Left cardiac atrium (tissue), 4 donors: ENCODE measurements around the gene MRTFA. TPM values are rescaled to one million over a fixed set of nuclear protein-coding genes. Genes with fewer than 3 reads are reported as not detected.

ENCODE experiments used
- ATAC-seq, 2 donors: fragments of 200-7000 bp; cut with Tn5 transposase; one replicate each; pipeline ENCODE4 v1.9.1; 2020; ENCODE audit warnings: mild to moderate bottlenecking in 2 of 2, moderate library complexity in 2 of 2
- DNase-seq: peaks from one replicate; pipeline ENCODE4 v3.0.0-alpha.2; 2020
- intact Hi-C, 2 donors: fragments of 100-400 bp; cut with DNase I; formaldehyde crosslinking; loops; one replicate each; pipeline versions ENCODE4 v1.14.1 to v1.15.1; 2022 to 2023
- total RNA-seq, 2 donors: library from RNA; stranded (reverse); fragmentation: NEBNext Ultra II Directional; extraction: Animal tissue kit (Norgen Biotek cat#: 25700); gene quantifications; one replicate each; pipeline ENCODE4 v1.2.1, GENCODE V29; 2021
- donor health status: DM: no; HTN: yes; CAD: no.
- donor health status: DM: no; HTN: yes; CAD: no; lungs with severe emphysema.
- donor health status: DM: yes; HTN: yes; CAD: no.
- donor health status: Dilated cardiomyopathy.

The MRTFA gene
- total RNA-seq, 2 donors from 2014 or later, result 28.8 to 34.3 TPM

DNA sequence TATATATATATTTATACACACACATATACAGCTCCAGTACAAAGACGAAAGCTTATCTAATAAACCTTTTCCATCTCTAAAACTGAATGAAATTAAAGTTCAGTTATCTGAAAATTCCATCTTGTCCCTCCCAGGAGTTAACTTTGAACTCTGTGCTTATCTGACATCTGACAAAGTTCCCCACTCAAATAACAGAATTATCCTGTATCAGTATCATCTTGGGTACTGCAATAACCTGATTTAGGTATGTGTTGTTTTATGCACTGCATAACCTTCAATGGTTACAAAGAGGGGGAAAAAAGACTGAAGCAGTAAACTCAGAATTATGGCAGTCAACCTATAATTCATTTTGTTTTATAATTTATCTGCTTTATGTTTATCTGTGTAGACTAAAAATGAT, 169.5 kb downstream of the MRTFA start:
- no peak for ATAC-seq
- intact Hi-C loops, result no loop called here
- no peak for DNase-seq

DNA sequence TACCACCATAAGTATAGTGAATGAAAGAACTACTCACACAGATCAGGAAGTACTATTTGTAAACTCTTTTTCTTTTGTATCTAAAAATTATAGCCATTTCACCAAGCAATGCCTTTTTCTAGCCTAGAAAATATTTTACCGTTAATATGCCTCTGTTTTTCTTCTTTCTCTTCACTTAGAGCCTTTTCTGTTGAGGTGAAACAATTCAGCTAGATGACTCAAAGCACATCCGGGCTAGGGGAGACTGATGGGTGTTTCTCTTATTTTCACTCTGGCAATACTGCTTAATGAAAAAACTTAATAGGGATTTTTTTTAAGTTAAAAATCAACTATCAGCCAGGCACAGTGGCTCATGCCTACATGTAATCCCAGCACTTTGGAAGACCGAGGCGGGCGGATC, 172.8 kb downstream of the MRTFA start:
- DNase-seq (no peak), ATAC-seq (no peak)
- intact Hi-C loops, result no loop called here

DNA sequence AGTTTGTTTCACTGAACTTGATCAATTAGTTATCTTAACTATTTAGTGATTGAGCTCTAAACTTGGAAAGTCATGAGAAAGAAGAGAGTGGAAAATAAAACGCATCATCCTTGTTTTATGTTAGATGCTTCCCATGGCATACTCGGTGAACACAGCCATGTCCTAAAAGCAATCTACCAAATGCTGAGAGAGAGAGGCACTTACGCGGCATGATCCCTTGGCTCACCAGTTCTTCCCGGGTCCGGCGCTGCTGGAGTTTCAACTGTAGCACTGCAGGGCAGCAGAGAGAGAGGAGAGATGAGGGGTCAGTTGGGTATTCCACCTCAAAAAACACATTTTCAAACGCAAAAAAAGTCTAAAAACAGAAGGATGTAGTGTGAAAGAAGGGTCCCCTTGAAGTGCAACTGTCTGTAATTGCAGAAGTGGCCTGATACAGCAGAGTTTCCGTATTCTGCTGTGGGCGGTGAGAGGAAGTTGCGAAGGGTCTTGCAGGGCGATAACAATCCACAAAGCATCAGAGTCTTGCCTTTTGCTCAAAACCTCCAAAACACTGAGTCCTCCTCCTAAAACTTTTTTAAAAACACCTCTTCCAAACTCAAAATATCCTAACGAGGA, 173.4 kb downstream of the MRTFA start:
- DNase-seq (no peak), ATAC-seq (peak in 1 of 2 donors; percentile 51)
- intact Hi-C loops, result no loop called here

DNA sequence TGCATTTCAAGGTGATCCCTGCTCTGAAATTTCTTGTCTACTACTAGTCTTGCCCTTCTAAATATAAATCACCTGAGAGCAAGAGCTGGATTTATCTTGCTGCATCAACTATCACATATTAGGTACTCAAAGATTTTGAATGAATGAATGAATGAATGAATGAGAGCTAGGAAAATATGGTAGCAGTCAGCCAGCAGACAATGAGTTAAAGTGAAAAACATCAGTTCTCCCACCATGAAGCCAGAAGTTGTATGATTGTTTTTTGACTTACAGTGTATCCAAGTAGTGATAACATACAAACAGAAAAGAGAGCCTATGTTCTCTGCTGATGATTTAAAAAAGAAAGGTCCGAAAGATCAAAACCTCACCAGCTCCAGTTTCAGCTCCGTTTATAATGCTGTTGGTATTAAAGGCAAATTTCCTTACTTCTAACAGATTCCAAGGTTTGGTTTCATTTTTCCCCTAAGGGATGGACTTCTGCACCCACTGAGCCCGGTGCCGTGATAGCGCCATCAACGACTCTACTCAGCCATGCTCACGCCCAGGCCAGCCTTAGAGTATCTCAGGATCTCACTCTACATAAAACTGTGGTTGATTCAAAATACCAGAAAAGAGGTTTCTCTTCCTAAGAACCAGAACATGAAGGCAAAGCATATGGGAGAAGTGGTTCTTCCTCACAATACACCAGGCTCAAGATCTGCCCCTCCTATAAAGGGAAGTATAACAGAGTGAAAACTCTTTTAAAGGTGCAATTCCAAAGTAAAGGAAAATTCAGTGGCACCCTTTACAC, 174.1 kb downstream of the MRTFA start:
- ATAC-seq (peak in 1 of 2 donors; percentile 27), DNase-seq (no peak)
- intact Hi-C loops, result no loop called here

DNA sequence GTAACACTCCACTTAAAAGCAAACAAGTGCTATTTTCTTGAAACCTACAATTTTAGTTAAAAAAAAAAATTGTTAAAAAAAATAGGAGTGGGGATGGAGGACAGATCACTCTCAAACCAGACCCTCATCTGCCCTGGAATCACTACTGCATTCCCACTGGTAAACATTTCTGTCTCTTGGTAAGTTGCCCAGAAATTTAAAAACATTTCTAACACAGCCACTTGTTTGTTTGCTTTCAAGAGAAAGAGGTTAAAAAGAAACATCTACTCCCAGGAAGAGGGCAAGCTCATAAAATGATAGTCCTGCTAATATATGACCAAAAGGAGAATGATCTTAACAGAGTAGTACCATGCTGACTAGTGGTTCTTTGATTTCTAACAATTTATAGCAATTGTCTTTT, 182.8 kb downstream of the MRTFA start:
- ATAC-seq (no peak), DNase-seq (no peak)
- intact Hi-C loops, result no loop called here

DNA sequence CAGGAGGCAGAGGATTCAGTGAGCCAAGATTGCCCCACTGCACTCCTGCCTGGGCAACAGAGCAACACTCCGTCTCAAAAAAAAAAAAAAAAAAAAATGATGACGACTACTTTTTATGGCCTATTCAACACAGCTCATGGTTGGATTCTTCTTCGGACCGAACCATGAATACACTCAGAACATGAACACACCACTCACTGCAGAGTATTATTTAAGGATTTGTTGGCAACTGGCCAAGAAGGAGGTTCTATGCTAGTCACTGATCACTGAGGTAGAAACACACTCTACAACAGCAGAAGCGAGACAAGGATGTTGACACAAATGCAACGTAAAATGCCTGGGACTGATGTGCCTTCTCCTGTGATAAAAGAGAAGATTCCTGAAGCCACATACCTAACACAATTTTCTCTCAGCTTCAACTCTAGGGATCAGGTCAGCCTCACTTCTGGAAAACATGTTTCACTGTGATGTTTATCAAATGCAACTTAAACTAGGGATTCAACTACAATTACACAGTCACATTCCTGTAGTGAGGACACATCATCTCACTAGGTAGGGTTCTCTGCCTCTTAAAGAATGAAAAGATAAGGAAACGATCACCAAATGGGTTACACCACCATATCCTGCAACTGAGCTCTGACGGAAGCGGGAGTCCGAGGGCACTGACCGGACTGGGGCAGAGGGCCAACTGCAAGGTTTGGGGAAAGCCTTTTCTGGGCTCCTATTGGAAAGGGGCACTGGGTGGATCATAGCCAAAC, 183.6 kb downstream of the MRTFA start:
- ATAC-seq (peak in 1 of 2 donors; percentile 20), DNase-seq (no peak)
- intact Hi-C loops, result no loop called here

DNA sequence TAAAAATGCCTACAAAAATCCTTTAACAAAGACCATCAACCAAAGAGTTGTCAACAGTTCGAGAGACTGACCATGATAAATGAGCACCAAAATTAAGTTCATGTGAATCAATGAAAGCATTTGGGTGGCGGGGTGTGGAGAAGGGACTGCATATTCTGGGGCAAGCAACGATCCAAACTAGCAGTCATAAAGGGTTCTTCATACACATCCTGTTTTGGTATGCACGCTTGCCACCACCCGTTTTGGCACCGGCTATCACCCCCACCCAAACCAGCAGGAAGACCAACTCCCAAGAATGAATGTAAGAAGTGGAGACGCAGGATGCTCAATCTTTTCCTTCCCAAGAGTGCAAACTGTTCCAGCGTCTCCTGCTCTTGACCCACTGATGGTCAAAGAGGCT, 185.3 kb downstream of the MRTFA start:
- intact Hi-C loops, result no loop called here
- DNase-seq (no peak), ATAC-seq (no peak)

DNA sequence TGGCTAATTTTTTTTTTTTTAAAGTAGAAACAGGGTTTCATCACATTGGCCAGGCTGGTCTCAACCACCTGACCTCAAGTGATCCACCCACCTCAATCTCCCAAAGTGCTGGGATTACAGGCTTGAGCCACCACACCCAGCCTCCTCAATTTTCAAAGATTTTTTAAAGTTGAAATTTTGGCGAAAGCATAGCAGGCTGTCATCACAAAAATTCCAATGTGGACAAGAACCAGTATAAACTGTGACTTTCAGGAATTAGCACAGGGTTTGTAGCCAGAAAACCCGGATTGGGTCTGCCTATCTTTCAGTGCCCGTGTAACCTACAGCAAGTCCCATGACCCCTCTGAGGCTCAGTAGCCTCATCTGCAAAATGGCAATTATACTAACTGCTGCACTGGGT, 185.9 kb downstream of the MRTFA start:
- intact Hi-C loops, result no loop called here
- ATAC-seq (peak in 1 of 2 donors; percentile 24), DNase-seq (no peak)

DNA sequence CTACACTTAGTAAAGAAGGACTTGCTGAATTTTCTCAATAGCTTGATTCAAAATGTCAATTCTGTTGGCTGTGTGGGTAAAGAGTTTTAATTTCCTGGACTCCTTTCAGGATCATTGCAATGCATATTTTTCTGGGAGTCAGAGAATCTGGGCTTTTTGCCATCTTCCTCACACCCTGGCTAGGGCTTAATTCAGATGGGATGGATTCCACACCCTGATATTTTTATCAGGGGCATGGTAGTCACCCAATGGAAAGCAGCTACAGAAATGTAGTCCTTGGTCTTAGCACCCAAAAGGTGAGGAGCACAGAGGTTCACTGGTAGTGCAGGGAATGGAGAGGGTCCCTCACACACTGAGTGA, 186.9 kb downstream of the MRTFA start:
- peak; percentile 33 to 35 for ATAC-seq
- no peak for DNase-seq
- intact Hi-C loops, result no loop called here

DNA sequence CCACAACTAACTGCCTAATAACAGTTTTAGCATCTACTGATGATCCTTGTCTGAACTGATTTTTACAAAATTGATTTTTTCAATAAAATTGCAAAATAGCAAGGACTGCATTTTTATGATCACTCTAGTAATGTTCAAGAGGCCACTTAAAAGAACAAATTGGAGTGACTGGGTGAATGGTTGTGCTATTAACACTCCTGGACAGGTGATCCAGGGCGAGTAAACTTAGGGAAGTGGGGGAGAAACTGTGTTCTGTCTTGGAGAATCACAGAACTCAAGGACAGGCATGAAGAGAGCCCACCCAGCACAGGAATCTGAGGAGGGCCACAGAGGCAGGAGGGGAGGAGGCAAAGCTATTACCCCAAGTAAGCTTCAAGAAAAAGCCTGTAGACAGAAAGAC, 190.3 kb downstream of the MRTFA start:
- DNase-seq (no peak), ATAC-seq (no peak)
- intact Hi-C loops, result no loop called here

DNA sequence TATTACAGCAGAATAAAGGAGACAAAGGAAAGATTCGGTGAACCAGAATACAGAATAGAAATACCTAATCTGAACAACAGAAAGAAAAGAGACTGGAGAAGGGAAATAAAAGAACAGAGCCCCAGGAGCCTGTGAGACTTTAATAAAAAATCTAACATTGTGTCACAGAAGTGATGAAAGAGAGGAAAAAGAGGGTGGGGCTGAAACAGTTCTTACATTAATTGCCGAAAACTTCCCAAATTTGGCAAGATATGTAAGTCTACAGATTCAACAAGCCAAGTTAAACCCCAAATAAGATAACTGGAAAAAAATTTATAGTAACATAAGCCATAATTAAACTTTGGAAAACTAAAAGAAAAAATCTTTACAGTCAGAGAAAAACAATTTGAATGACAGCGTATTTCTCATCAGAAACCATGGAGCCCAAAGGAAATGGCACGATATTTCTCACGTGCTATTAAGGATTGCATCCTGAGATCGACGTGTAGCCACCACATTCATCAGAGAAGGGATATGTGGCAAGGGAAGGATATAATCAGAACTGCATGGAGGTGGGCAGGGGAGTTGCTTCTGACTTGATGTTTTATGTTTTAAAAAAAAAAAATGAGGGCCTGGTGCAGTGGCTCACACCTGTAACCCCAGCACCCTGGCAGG, 192.2 kb downstream of the MRTFA start:
- intact Hi-C loops, result no loop called here
- no peak for ATAC-seq
- no peak for DNase-seq

DNA sequence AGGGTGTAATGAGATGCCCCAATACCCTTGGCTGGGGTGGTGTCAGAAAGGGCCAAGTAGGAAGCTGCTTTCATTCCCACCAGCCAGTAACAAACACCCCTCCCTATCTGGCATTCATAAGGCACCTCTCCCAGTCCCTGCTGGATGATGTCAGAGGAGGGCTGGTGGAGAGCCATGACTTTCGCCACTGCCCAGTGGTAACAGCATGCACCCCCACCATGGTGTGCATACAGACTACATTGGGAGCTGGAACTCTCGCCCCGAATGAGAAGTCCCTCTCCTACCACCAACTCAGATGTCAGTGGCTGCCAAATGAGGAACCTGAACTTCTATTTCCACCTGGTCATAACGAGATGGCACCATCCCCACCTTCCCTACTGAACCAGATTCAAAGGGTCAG, 192.8 kb downstream of the MRTFA start:
- ATAC-seq (peak; percentile 79 to 89), DNase-seq (peak; percentile 69)
- intact Hi-C loops, result no loop called here

DNA sequence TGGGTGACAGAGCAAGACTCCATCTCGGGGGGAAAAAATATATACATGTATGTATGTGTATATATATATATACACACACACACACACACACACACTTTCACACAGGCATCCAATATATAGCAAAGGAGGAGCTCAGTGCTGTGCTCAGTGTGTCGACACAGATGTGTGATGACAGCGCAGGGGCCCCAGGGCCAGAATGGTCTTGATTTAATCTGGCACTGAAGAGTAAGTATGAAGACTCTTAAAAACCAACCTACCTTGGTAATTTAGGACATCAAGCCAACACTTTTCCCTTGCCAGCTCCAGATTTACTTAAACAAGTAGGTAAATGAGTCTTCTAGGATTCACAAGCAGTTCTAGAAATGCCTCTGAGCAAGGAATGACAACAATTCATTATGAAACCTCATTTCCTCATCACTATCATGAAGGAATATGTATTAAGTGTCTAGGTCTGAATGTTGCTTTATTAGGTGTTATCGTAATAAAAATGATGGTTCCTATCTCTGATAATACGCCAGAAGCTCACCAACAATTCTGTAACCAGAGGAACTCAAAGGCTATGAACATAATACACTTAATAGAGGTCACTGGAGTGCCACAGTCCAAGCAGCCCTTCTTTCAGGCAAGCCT, 194.6 kb downstream of the MRTFA start:
- ATAC-seq (no peak), DNase-seq (no peak)
- intact Hi-C loops, result no loop called here

DNA sequence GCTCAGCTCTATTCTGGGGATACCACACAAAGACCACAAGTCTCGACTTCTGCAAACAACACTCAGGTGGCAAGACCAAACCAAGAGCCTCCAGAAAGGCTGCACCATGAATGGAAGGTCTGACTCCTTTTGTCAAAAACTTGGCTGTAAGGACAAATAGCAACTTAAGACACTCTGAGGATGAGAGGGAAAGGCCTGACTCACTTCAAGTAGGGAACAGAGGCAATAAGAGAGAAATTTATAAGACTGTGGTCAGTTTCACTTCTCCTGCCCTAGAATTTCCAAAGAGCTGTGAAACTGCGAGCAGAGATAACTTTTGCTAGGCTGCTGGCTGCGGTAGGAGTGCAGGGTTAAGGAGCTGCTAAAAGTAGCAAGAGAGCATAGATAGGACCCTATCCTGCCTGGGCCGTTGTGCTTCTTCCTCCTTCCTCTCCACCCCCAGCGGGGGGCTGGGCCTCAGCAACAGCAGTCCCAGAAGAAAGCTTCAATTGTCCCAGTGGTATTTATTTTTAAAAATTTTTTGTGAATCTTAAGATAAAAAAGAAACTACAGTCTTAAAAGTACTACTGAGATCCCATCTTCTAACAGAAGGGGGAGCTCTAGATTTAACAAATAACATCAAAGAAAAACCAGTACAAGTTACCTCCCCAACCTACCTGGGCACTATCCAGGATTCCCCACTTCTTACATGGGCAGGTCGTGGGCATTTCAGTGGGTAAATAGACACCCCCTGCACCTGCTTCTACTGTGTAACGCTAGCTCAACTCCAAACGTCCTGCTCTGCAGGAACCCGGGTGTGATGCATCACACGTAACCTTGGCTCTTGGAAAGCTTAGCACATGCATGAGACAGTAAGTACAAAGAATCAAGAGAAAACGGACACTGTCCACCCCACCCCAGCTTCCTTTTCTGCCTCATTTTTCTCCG, 199.8 kb downstream of the MRTFA start:
- ATAC-seq (peak; percentile 60 to 67), DNase-seq (no peak)
- intact Hi-C loops, result loop anchor here (5.0 to 10.0 kb wide), 3 partner anchors 51 to 211 kb away; no protein-coding TSS in a partner anchor

DNA sequence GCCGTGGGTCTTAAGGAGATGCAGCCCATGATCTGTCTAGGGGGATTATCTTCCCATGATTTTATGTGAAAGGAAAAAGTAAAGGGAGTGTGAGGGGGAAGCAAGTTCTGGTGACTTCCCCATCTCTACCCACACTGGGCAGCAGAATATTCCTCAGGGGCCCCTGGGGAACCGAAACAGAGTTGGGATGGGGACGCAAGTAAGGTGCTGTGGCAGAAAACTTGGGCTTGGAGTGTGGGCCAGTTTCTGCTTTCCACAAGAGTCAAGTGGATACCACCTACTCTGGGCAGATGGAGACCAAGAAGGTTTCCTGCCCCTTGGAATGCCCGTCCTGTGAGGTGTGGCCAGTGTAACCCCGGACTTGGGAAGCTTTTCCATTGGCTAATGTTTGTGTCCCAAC, 201.8 kb downstream of the MRTFA start:
- intact Hi-C loops, result loop anchor here (5.0 to 10.0 kb wide), 3 partner anchors 53 to 213 kb away; no protein-coding TSS in a partner anchor
- ATAC-seq, result no peak
- no peak for DNase-seq

DNA sequence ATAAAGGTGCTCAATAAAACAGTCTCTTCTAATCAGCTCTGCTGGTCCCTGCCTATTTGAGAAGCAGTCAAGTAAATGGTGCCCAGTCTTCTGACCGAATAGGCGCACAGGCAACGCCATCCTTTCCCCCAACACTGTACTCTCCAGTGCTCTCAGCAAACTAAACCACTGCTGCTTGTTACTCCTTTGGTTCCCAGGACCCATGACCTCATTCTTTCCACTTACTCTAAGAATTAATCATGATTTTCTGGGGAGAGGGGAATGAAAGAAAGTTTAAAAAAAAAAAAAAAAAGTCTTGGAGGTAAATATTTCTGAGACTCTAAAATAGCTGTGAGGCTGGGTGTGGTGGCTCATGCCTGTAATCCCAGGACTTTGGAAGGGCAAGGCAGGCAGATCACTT, 202.4 kb downstream of the MRTFA start:
- DNase-seq, result no peak
- ATAC-seq, result no peak
- intact Hi-C loops, result loop anchor here in 1 of 2 donors (10.0 kb wide), 1 partner anchor 111 kb away; no protein-coding TSS in a partner anchor

DNA sequence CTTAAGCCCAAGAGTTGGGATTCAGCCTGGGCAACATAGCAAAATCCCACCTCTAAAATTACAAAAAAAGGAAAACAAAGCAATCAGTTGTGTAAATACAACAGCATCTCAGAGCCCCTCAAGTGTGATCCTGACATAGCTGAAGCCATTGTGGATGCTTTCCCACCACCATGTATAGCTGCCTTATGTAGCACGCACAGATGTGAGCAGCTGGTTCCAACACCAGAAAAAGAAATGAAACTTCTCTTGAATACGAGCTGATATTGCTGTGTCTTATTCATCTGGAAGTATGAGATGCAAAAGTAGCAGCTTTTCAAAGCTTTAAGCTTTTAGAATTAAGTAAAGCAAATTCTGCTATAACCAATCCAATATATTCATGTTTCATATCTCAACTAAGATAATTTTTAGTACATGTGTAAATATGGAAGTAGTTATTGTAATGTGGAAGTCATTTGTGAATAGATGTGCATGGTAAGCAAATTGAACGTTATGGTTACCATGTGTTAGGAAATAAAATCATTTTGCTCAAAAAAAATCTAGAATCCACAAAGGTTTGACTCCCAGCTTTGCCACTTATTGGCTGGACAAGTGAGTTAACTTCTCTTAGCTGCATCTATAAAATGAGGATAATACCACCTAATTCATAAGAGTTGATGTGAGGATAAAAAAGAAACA, 203.0 kb downstream of the MRTFA start:
- ATAC-seq (no peak), DNase-seq (no peak)
- intact Hi-C loops, result loop anchor here in 1 of 2 donors (10.0 kb wide), 1 partner anchor 111 kb away; no protein-coding TSS in a partner anchor
